Loucy (cell line): ENCODE measurements around the gene LRIG1.

Experiments
- H2AFZ ChIP-seq: fragments of 200-600 bp; sonication (generic); 2 replicates; pipeline ENCODE4 v1.6.0; 2016; ENCODE audit warnings: antibody characterized with exemption, mild to moderate bottlenecking, low read length, moderate library complexity
- H3F3A ChIP-seq: fragments of 200-600 bp; 2 replicates; pipeline ENCODE4 v1.6.0; 2016; ENCODE audit warnings: antibody characterized with exemption, low read depth, mild to moderate bottlenecking
- H3K27me3 ChIP-seq: fragments of 200-600 bp; sonication (generic); 2 replicates; pipeline ENCODE4 v1.6.1; 2014; ENCODE audit warnings: low read length, mild to moderate bottlenecking; ENCODE audit not compliant: insufficient read depth, poor library complexity, severe bottlenecking
- H3K36me3 ChIP-seq: fragments of 200-600 bp; sonication (generic); 2 replicates; pipeline ENCODE4 v1.6.1; 2016; ENCODE audit warnings: low read length; ENCODE audit not compliant: insufficient read depth
- H3K4me1 ChIP-seq: fragments of 200-600 bp; sonication (generic); 2 replicates; pipeline ENCODE4 v1.5.1; 2014; ENCODE audit warnings: low read length, mild to moderate bottlenecking; ENCODE audit not compliant: insufficient read depth, poor library complexity, severe bottlenecking
- H3K4me2 ChIP-seq: fragments of 200-600 bp; sonication (generic); 2 replicates; pipeline ENCODE4 v1.6.0; 2014; ENCODE audit warnings: antibody characterized with exemption, low read length, low read depth, mild to moderate bottlenecking; ENCODE audit not compliant: poor library complexity, severe bottlenecking
- H3K4me3 ChIP-seq: fragments of 200-600 bp; sonication (generic); 2 replicates; pipeline ENCODE4 v1.5.1; 2014; ENCODE audit warnings: low read length, mild to moderate bottlenecking, mixed read lengths; ENCODE audit not compliant: poor library complexity, severe bottlenecking
- H3K79me2 ChIP-seq: fragments of 200-600 bp; sonication (generic); 2 replicates; pipeline ENCODE4 v1.6.1; 2014; ENCODE audit warnings: low read length; ENCODE audit not compliant: insufficient read depth
- H3K9ac ChIP-seq: fragments of 200-600 bp; sonication (generic); 2 replicates; pipeline ENCODE4 v1.6.0; 2014; ENCODE audit warnings: mild to moderate bottlenecking, low read depth, low read length, moderate library complexity; ENCODE audit not compliant: poor library complexity, severe bottlenecking
- H3K9me2 ChIP-seq: fragments of 200-600 bp; sonication (generic); replicated peaks from 2 replicates; pipeline ENCODE4 v1.6.1; 2016; ENCODE audit warnings: low read depth, low read length, mixed read lengths
- H3K9me3 ChIP-seq: fragments of 200-600 bp; sonication (generic); 2 replicates; pipeline ENCODE4 v1.6.1; 2014; ENCODE audit warnings: mild to moderate bottlenecking, antibody characterized with exemption, low read length, low read depth; ENCODE audit not compliant: insufficient read depth
- H4K20me1 ChIP-seq: fragments of 200-600 bp; sonication (generic); 2 replicates; pipeline ENCODE4 v1.6.0; 2014; ENCODE audit warnings: antibody characterized with exemption, low read length, mild to moderate bottlenecking; ENCODE audit not compliant: insufficient read depth, poor library complexity, severe bottlenecking
- CTCF ChIP-seq: fragments of 200-600 bp; sonication (generic); conservative IDR thresholded peaks from 2 replicates; pipeline ENCODE4 v1.5.1; 2014; ENCODE audit warnings: mild to moderate bottlenecking, antibody characterized with exemption, low read length
- EZH2phosphoT487 ChIP-seq: fragments of 200-600 bp; IDR thresholded peaks from 2 replicates; pipeline ENCODE4 v1.6.1; 2018; ENCODE audit warnings: antibody characterized with exemption, mild to moderate bottlenecking, moderate library complexity, borderline replicate concordance

The LRIG1 gene

GRCh38 chr3:66411474-66411873, 89.3 kb downstream of the LRIG1 start:
- H3K27me3 ChIP-seq: no peaks in the 10 kb centered on the region
- no peak overlapping the region for H2AFZ ChIP-seq
- peaks cover 90% of the 10 kb centered on the region for H3K36me3 ChIP-seq
- no peak overlapping the region for H3K4me3 ChIP-seq
- no peak overlapping the region for H3K9ac ChIP-seq
- no peaks in the 10 kb centered on the region for H3F3A ChIP-seq
- H4K20me1 ChIP-seq: peaks cover 6% of the 10 kb centered on the region
- H3K9me3 ChIP-seq: no peaks in the 10 kb centered on the region
- no peak for TF ChIP-seq CTCF
- no peak for TF ChIP-seq EZH2phosphoT487
- no peaks in the 10 kb centered on the region for H3K9me2 ChIP-seq
- no peak overlapping the region for H3K4me2 ChIP-seq
- peaks cover 11% of the 10 kb centered on the region for H3K4me1 ChIP-seq
- peaks cover 12% of the 10 kb centered on the region for H3K79me2 ChIP-seq

DNA sequence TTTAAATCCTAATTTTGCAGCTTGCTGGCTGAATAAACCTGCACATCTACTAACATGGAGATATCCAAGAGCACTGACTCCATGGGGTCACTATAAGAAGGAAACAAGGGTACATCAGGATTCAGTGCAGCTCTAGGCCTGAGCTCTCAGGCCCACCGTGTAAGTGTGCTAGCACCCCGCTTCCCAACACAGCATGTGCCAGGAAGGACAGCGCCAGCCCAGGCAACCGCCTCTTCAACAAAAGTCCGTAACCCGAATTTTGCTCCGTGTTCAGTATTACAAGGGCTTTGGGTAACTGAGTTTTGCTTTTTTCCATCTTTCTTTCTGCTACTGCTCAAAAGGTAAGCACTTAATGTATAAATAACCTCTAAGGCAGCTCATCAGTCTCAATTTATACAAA, 89.8 kb downstream of the LRIG1 start:
- Histone ChIP-seq H3K9ac (no peak overlapping the region), H3F3A (no peaks in the 10 kb centered on the region)

GRCh38 chr3:66409771-66410754, 90.8 kb downstream of the LRIG1 start:
- Histone ChIP-seq H3K4me2 (no peak overlapping the region), H3K36me3 (peaks cover 90% of the 10 kb centered on the region), H3K9ac (no peak overlapping the region), H3K4me3 (no peak overlapping the region), H3K9me3 (no peaks in the 10 kb centered on the region), H3F3A (no peaks in the 10 kb centered on the region), H3K27me3 (no peaks in the 10 kb centered on the region), H2AFZ (no peak overlapping the region), H3K79me2 (peaks cover 12% of the 10 kb centered on the region; the same call in 1 of the 2 replicates), H3K4me1 (peaks cover 5% of the 10 kb centered on the region), H4K20me1 (peaks cover 6% of the 10 kb centered on the region), H3K9me2 (no peaks in the 10 kb centered on the region)
- TF ChIP-seq EZH2phosphoT487: no peak
- no peak for TF ChIP-seq CTCF

More for the DNA sequence above, 89.8 kb downstream of the LRIG1 start:
- H3K4me1 ChIP-seq: peaks cover 7% of the 10 kb centered on the region
- H3K4me3 ChIP-seq: no peak overlapping the region
- TF ChIP-seq CTCF (no peak), EZH2phosphoT487 (no peak)
- no peak overlapping the region for H2AFZ ChIP-seq
- peaks cover 90% of the 10 kb centered on the region for H3K36me3 ChIP-seq
- no peaks in the 10 kb centered on the region for H3K9me3 ChIP-seq
- H3K79me2 ChIP-seq: peaks cover 12% of the 10 kb centered on the region
- peaks cover 6% of the 10 kb centered on the region for H4K20me1 ChIP-seq
- H3K9me2 ChIP-seq: no peaks in the 10 kb centered on the region
- H3K27me3 ChIP-seq: no peaks in the 10 kb centered on the region
- H3K4me2 ChIP-seq: no peak overlapping the region
